GM23338 (cell line): ENCODE measurements around the gene KCNAB1. TPM values are rescaled to one million over a fixed set of nuclear protein-coding genes. Genes with fewer than 3 reads are reported as not detected.
"Not testable (repeated sequence)": the region's sequence is repeated elsewhere in the genome, so short reads cannot be mapped to it uniquely, and the experiment has no call there.

Source experiments
- ATAC-seq: fragments of 200-7000 bp; cut with Tn5 transposase; 3 replicates; pipeline ENCODE4 v1.9.1; 2020
- DNase-seq: peaks from one replicate; pipeline ENCODE4 v3.0.0-alpha.2; 2015; ENCODE audit warnings: low spot score
- H2AFZ ChIP-seq: fragments of 200-600 bp; sonication (generic); 2 replicates; pipeline ENCODE4 v1.8.0; 2016; ENCODE audit warnings: antibody characterized with exemption, mild to moderate bottlenecking, moderate library complexity
- H3F3A ChIP-seq: fragments of 200-600 bp; sonication (generic); replicated peaks from 2 replicates; pipeline ENCODE4 v1.8.0; 2017; ENCODE audit warnings: antibody characterized with exemption, mixed run types, low read depth
- H3K27ac ChIP-seq: fragments of 200-600 bp; sonication (generic); 2 replicates; pipeline ENCODE4 v1.6.1; 2016; ENCODE audit warnings: low read depth
- H3K27me3 ChIP-seq: fragments of 200-600 bp; sonication (generic); 2 replicates; pipeline ENCODE4 v1.8.0; 2016; ENCODE audit warnings: mild to moderate bottlenecking, mixed run types, moderate library complexity; ENCODE audit not compliant: insufficient read depth
- H3K36me3 ChIP-seq: fragments of 200-600 bp; sonication (generic); 2 replicates; pipeline ENCODE4 v1.8.0; 2016; ENCODE audit warnings: mild to moderate bottlenecking; ENCODE audit not compliant: insufficient read depth
- H3K4me1 ChIP-seq: fragments of 200-600 bp; sonication (generic); 2 replicates; pipeline ENCODE4 v1.8.0; 2016; ENCODE audit warnings: mild to moderate bottlenecking, moderate library complexity; ENCODE audit not compliant: insufficient read depth
- H3K4me2 ChIP-seq: fragments of 200-600 bp; sonication (generic); 2 replicates; pipeline ENCODE4 v1.7.1; 2017; ENCODE audit warnings: mixed run types
- H3K4me3 ChIP-seq: fragments of 200-600 bp; sonication (generic); 2 replicates; pipeline ENCODE4 v1.6.1; 2016; ENCODE audit warnings: mixed run types
- H3K79me2 ChIP-seq: fragments of 200-600 bp; sonication (generic); replicated peaks from 2 replicates; pipeline ENCODE4 v1.8.0; 2017; ENCODE audit warnings: mild to moderate bottlenecking; ENCODE audit not compliant: insufficient read depth
- H3K9me2 ChIP-seq: fragments of 200-600 bp; sonication (generic); 2 replicates; pipeline ENCODE4 v1.8.0; 2017; ENCODE audit not compliant: insufficient read depth
- H4K20me1 ChIP-seq: fragments of 200-600 bp; sonication (generic); replicated peaks from 2 replicates; pipeline ENCODE4 v1.8.0; 2017; ENCODE audit warnings: mild to moderate bottlenecking; ENCODE audit not compliant: insufficient read depth
- H3K27ac Mint-ChIP-seq: 2 replicates; pipeline ENCODE4 v1.8.0; 2020; ENCODE audit warnings: inconsistent platforms, mild to moderate bottlenecking, moderate library complexity, mixed read lengths
- H3K27me3 Mint-ChIP-seq: 3 replicates; pipeline ENCODE4 v1.8.0; 2022; ENCODE audit warnings: low read depth, mild to moderate bottlenecking, moderate library complexity, mixed read lengths, inconsistent platforms; ENCODE audit not compliant: insufficient read depth, poor library complexity
- H3K36me3 Mint-ChIP-seq: 3 replicates; pipeline ENCODE4 v1.8.0; 2021; ENCODE audit warnings: low read depth, mild to moderate bottlenecking, inconsistent platforms, moderate library complexity, mixed read lengths
- H3K4me1 Mint-ChIP-seq: 3 replicates; pipeline ENCODE4 v1.8.0; 2020; ENCODE audit warnings: mild to moderate bottlenecking, inconsistent platforms, mixed read lengths
- H3K4me3 Mint-ChIP-seq: 3 replicates; pipeline ENCODE4 v1.8.0; 2021; ENCODE audit warnings: moderate library complexity, mild to moderate bottlenecking, inconsistent platforms, mixed read lengths
- H3K9me3 Mint-ChIP-seq: 3 replicates; pipeline ENCODE4 v1.8.0; 2020; ENCODE audit warnings: moderate library complexity, mild to moderate bottlenecking, inconsistent platforms, mixed read lengths
- EZH2 ChIP-seq: fragments of 200-600 bp; sonication (generic); IDR thresholded peaks from one replicate; pipeline ENCODE4 v1.8.0; 2017; ENCODE audit warnings: antibody characterized with exemption, mild to moderate bottlenecking, low read depth; ENCODE audit not compliant: unreplicated experiment
- NANOG ChIP-seq: IDR thresholded peaks from 2 replicates; pipeline ENCODE4 v1.6.1; 2016; ENCODE audit warnings: antibody characterized with exemption, borderline replicate concordance
- POLR2AphosphoS5 ChIP-seq: IDR thresholded peaks from 2 replicates; pipeline ENCODE4 v1.6.1; 2016; ENCODE audit warnings: antibody characterized with exemption, low read depth
- ZNF114 ChIP-seq: fragments of 250-450 bp; sonication (Bioruptor Pico); IDR thresholded peaks from 2 replicates; pipeline ENCODE4 v1.5.0; 2020; ENCODE audit warnings: mild to moderate bottlenecking, moderate library complexity
- ZNF331 ChIP-seq: fragments of 250-450 bp; sonication (Bioruptor Pico); IDR thresholded peaks from 2 replicates; pipeline ENCODE4 v1.5.0; 2020; ENCODE audit warnings: low read depth, mild to moderate bottlenecking, moderate library complexity
- polyA plus RNA-seq: library from polyadenylated mRNA; unstranded; fragments of >200 nt; fragmentation: Nextera tagmentation; extraction: Ambion mirVana; gene quantifications from 2 replicates; pipeline ENCODE4 v1.2.1, GENCODE V29; 2016
- total RNA-seq: library from RNA; depleted of rRNA; stranded (reverse); fragments of >200 nt; shearing (Covaris generic); gene quantifications from 2 replicates; pipeline ENCODE4 v1.2.3, GENCODE V29; 2014
- TF ChIP-seq, protein P1 (sequence below): fragments of 250-450 bp; sonication (Bioruptor Pico); IDR thresholded peaks from 2 replicates; pipeline ENCODE4 v1.5.0; 2020; ENCODE audit warnings: mild to moderate bottlenecking, moderate library complexity
- TF ChIP-seq, protein P2 (sequence below): IDR thresholded peaks from one replicate; pipeline ENCODE4 v1.6.1; 2018; ENCODE audit warnings: antibody characterized with exemption; ENCODE audit not compliant: unreplicated experiment

Gene KCNAB1
- total and polyA plus RNA-seq, 2 experiments from 2014 or later = 0.69 to 2.6 TPM

DNA sequence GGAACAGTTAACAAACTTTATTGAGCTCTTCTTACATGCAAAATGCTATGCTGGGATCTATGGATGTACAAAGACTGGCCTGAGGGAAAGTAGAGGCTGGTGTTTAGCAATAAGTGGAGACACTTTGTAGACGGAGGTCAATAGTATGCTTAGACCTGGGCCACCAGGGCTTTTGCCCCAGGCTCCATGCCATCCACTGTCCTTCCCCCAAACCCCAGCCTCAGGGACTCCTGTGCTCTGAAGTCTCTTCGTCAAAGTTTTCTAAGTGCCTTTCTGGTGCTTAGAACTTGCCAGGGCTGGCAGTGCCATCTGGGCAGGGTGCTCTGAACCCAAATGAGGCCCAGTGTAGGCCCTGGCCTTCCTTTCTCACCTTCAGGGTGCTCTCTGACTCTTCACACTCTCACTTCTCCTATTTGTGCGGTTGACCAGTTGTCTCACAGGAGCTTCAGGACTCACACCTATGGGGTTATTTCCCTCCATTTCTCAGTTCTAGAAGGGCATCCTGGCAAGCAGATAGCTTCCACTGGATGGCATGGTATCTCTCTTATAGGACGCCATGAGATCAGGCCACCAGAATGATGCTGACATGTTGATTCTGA is 21.8 kb upstream of the KCNAB1 start:
- H3K4me2 ChIP-seq = no peak overlapping the region
- no peak overlapping the region for H3K4me3 ChIP-seq
- H3K9me2 ChIP-seq = no peaks in the 10 kb centered on the region
- H2AFZ ChIP-seq = no peak overlapping the region
- no peaks in the 10 kb centered on the region for H3K79me2 ChIP-seq
- H3K36me3 ChIP-seq = no peaks in the 10 kb centered on the region
- no peak overlapping the region for H3K27ac Mint-ChIP-seq
- H3K4me1 Mint-ChIP-seq = peaks cover 6% of the 10 kb centered on the region
- no peak overlapping the region for H3K27ac ChIP-seq
- no peak for DNase-seq
- no peaks in the 10 kb centered on the region for H3K27me3 ChIP-seq
- peaks cover 2% of the 10 kb centered on the region for H3K27me3 Mint-ChIP-seq
- TF ChIP-seq ZNF331 (CRISPR knock-in tag) = no peak
- TF ChIP-seq POLR2AphosphoS5 = no peak
- TF ChIP-seq ZNF114 (CRISPR knock-in tag) = no peak
- TF ChIP-seq, protein P1, sequence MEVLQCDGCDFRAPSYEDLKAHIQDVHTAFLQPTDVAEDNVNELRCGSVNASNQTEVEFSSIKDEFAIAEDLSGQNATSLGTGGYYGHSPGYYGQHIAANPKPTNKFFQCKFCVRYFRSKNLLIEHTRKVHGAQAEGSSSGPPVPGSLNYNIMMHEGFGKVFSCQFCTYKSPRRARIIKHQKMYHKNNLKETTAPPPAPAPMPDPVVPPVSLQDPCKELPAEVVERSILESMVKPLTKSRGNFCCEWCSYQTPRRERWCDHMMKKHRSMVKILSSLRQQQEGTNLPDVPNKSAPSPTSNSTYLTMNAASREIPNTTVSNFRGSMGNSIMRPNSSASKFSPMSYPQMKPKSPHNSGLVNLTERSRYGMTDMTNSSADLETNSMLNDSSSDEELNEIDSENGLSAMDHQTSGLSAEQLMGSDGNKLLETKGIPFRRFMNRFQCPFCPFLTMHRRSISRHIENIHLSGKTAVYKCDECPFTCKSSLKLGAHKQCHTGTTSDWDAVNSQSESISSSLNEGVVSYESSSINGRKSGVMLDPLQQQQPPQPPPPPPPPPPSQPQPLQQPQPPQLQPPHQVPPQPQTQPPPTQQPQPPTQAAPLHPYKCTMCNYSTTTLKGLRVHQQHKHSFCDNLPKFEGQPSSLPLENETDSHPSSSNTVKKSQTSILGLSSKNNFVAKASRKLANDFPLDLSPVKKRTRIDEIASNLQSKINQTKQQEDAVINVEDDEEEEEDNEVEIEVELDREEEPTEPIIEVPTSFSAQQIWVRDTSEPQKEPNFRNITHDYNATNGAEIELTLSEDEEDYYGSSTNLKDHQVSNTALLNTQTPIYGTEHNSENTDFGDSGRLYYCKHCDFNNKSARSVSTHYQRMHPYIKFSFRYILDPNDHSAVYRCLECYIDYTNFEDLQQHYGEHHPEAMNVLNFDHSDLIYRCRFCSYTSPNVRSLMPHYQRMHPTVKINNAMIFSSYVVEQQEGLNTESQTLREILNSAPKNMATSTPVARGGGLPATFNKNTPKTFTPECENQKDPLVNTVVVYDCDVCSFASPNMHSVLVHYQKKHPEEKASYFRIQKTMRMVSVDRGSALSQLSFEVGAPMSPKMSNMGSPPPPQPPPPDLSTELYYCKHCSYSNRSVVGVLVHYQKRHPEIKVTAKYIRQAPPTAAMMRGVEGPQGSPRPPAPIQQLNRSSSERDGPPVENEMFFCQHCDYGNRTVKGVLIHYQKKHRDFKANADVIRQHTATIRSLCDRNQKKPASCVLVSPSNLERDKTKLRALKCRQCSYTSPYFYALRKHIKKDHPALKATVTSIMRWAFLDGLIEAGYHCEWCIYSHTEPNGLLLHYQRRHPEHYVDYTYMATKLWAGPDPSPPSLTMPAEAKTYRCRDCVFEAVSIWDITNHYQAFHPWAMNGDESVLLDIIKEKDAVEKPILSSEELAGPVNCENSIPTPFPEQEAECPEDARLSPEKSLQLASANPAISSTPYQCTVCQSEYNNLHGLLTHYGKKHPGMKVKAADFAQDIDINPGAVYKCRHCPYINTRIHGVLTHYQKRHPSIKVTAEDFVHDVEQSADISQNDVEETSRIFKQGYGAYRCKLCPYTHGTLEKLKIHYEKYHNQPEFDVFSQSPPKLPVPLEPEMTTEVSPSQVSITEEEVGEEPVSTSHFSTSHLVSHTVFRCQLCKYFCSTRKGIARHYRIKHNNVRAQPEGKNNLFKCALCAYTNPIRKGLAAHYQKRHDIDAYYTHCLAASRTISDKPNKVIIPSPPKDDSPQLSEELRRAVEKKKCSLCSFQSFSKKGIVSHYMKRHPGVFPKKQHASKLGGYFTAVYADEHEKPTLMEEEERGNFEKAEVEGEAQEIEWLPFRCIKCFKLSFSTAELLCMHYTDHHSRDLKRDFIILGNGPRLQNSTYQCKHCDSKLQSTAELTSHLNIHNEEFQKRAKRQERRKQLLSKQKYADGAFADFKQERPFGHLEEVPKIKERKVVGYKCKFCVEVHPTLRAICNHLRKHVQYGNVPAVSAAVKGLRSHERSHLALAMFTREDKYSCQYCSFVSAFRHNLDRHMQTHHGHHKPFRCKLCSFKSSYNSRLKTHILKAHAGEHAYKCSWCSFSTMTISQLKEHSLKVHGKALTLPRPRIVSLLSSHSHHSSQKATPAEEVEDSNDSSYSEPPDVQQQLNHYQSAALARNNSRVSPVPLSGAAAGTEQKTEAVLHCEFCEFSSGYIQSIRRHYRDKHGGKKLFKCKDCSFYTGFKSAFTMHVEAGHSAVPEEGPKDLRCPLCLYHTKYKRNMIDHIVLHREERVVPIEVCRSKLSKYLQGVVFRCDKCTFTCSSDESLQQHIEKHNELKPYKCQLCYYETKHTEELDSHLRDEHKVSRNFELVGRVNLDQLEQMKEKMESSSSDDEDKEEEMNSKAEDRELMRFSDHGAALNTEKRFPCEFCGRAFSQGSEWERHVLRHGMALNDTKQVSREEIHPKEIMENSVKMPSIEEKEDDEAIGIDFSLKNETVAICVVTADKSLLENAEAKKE (CRISPR knock-in tag) = no peak
- no peak for TF ChIP-seq NANOG
- TF ChIP-seq, protein P2, sequence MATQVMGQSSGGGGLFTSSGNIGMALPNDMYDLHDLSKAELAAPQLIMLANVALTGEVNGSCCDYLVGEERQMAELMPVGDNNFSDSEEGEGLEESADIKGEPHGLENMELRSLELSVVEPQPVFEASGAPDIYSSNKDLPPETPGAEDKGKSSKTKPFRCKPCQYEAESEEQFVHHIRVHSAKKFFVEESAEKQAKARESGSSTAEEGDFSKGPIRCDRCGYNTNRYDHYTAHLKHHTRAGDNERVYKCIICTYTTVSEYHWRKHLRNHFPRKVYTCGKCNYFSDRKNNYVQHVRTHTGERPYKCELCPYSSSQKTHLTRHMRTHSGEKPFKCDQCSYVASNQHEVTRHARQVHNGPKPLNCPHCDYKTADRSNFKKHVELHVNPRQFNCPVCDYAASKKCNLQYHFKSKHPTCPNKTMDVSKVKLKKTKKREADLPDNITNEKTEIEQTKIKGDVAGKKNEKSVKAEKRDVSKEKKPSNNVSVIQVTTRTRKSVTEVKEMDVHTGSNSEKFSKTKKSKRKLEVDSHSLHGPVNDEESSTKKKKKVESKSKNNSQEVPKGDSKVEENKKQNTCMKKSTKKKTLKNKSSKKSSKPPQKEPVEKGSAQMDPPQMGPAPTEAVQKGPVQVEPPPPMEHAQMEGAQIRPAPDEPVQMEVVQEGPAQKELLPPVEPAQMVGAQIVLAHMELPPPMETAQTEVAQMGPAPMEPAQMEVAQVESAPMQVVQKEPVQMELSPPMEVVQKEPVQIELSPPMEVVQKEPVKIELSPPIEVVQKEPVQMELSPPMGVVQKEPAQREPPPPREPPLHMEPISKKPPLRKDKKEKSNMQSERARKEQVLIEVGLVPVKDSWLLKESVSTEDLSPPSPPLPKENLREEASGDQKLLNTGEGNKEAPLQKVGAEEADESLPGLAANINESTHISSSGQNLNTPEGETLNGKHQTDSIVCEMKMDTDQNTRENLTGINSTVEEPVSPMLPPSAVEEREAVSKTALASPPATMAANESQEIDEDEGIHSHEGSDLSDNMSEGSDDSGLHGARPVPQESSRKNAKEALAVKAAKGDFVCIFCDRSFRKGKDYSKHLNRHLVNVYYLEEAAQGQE = no peak
- TF ChIP-seq EZH2 = no peak
- no peak for ATAC-seq
- no peaks in the 10 kb centered on the region for H3F3A ChIP-seq
- no peaks in the 10 kb centered on the region; the same call in 2 of the 3 replicates for H3K9me3 Mint-ChIP-seq
- H4K20me1 ChIP-seq = no peaks in the 10 kb centered on the region
- peaks cover 10% of the 10 kb centered on the region for H3K4me1 ChIP-seq
- H3K4me3 Mint-ChIP-seq = no peak overlapping the region
- no peaks in the 10 kb centered on the region for H3K36me3 Mint-ChIP-seq

DNA sequence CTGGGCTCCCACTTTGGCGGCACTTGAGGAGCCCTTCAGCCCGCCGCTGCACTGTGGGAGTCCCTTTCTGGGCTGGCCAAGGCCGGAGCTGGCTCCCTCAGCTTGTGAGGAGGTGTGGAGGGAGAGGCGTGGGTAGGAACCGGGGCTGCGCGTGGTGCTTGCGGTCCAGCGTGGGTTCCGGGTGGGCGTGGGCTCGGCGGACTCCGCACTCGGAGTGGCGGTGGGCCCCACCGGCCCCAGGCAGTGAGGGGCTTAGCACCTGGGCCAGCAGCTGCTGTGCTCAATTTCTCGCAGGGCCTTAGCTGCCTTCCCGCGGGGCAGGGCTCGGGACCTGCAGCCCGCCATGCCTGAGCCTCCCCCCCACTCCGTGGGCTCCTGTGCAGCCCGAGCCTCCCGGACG is 21.0 kb upstream of the KCNAB1 start:
- H3K4me3 Mint-ChIP-seq, H3K4me2 ChIP-seq, H3F3A ChIP-seq, ATAC-seq, H3K9me3 Mint-ChIP-seq, DNase-seq, H3K9me2 ChIP-seq, H3K4me3 ChIP-seq, H3K27me3 Mint-ChIP-seq, H3K4me1 ChIP-seq, H4K20me1 ChIP-seq, H3K27ac ChIP-seq, H3K27ac Mint-ChIP-seq, H3K79me2 ChIP-seq, H2AFZ ChIP-seq, H3K27me3 ChIP-seq, H3K36me3 Mint-ChIP-seq, H3K4me1 Mint-ChIP-seq, H3K36me3 ChIP-seq: not testable (repeated sequence)

DNA sequence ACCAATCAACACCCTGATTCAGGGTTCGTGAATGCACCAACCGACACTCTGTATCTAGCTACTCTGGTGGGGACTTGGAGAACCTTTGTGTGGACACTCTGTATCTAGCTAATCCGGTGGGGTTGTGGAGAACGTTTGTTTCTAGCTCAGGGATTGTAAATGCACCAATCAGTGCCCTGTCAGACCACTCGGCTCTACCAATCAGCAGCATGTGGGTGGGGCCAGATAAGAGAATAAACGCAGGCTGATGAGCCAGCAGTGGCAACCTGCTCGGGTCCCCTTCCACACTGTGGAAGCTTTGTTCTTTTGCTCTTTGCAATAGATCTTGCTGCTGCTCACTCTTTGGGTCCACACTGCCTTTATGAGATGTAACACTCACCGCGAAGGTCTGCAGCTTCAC is 20.4 kb upstream of the KCNAB1 start:
- not testable (repeated sequence) for H2AFZ ChIP-seq, H3K27ac Mint-ChIP-seq, H3F3A ChIP-seq, H3K27me3 Mint-ChIP-seq, H4K20me1 ChIP-seq, H3K9me2 ChIP-seq, H3K4me3 ChIP-seq, H3K27me3 ChIP-seq, H3K4me2 ChIP-seq, H3K9me3 Mint-ChIP-seq, H3K36me3 ChIP-seq, H3K79me2 ChIP-seq, DNase-seq, H3K36me3 Mint-ChIP-seq, H3K27ac ChIP-seq, ATAC-seq, H3K4me3 Mint-ChIP-seq, H3K4me1 ChIP-seq, H3K4me1 Mint-ChIP-seq
